PFSK-1 (cell line): ENCODE results near the gene CCDC80.

ENCODE experiments used
- FOXP2 ChIP-seq: optimal IDR thresholded peaks from 2 replicates; pipeline ENCODE3; 2011; ENCODE audit warnings: borderline replicate concordance, control low read depth, inconsistent platforms; ENCODE audit not compliant: insufficient read depth; ENCODE audit errors: extremely low read length, extremely low read depth
- POLR2AphosphoS5 ChIP-seq: IDR thresholded peaks from 2 replicates; pipeline ENCODE4 v1.6.1; 2012; ENCODE audit warnings: low read depth, mild to moderate bottlenecking, control low read depth, low read length, moderate library complexity
- REST ChIP-seq, 2 experiments: IDR thresholded peaks; 2 replicates each; pipeline versions ENCODE4 v1.6.1 to v1.8.0; 2011 to 2012; ENCODE audit warnings: low read depth in 2 of 2, low read length in 2 of 2, control low read depth in 1 of 2, inconsistent platforms in 1 of 2, mild to moderate bottlenecking in 1 of 2, moderate library complexity in 1 of 2; ENCODE audit not compliant: insufficient read depth in 1 of 2
- SIN3A ChIP-seq: IDR thresholded peaks from 2 replicates; pipeline ENCODE4 v1.6.1; 2012; ENCODE audit warnings: mild to moderate bottlenecking, low read length, moderate library complexity, borderline replicate concordance; ENCODE audit not compliant: insufficient read depth
- TAF1 ChIP-seq: IDR thresholded peaks from 2 replicates; pipeline ENCODE4 v1.6.1; 2012; ENCODE audit warnings: low read length, control low read depth, borderline replicate concordance; ENCODE audit not compliant: insufficient read depth

Gene CCDC80

GRCh38 chr3:112642912-112643506 lies 2.1 kb upstream of the CCDC80 start:
- no peak for TF ChIP-seq TAF1

- no peak for TF ChIP-seq REST (IDR thresholded peaks at IDR 0.05; ENCODE audit: insufficient read depth in 1 of 2, low read depth in 2 of 2, low read length in 2 of 2)
Measured at GRCh38 chr3:112640276-112640929, 540 bp downstream of the CCDC80 start.

GRCh38 chr3:112639455-112640225 lies 1.3 kb downstream of the CCDC80 start:
- TF ChIP-seq TAF1 (no peak), FOXP2 (no peak), REST (IDR thresholded peaks at IDR 0.05; ENCODE audit: insufficient read depth in 1 of 2, low read depth in 2 of 2, low read length in 2 of 2) (no peak), SIN3A (no peak), POLR2AphosphoS5 (no peak)

- TF ChIP-seq FOXP2 (no peak), SIN3A (no peak), POLR2AphosphoS5 (no peak), REST (IDR thresholded peaks at IDR 0.05; ENCODE audit: insufficient read depth in 1 of 2, low read depth in 2 of 2, low read length in 2 of 2) (no peak), TAF1 (no peak)
Measured at GRCh38 chr3:112638327-112639020, 2.5 kb downstream of the CCDC80 start.

GRCh38 chr3:112637700-112638099 lies 3.2 kb downstream of the CCDC80 start:
- TF ChIP-seq POLR2AphosphoS5 (no peak), TAF1 (no peak), SIN3A (no peak), FOXP2 (no peak), REST (IDR thresholded peaks at IDR 0.05; ENCODE audit: insufficient read depth in 1 of 2, low read depth in 2 of 2, low read length in 2 of 2) (no peak)
